B cell (primary cell): ENCODE data around the gene TOR1AIP2.

ENCODE experiments used
- CTCF ChIP-seq: fragments of 200-600 bp; IDR thresholded peaks from one replicate; pipeline ENCODE4 v1.8.0; 2022; ENCODE audit warnings: antibody characterized with exemption, mild to moderate bottlenecking
- EZH2 ChIP-seq: IDR thresholded peaks from 2 replicates; pipeline ENCODE4 v1.6.1; 2012; ENCODE audit warnings: borderline replicate concordance, low read depth, mild to moderate bottlenecking, moderate library complexity, low read length; ENCODE audit not compliant: insufficient read depth, poor library complexity, severe bottlenecking

- no peak for TF ChIP-seq EZH2
- no peak for TF ChIP-seq CTCF
Measured at GRCh38 chr1:179860652-179861051, 17.0 kb downstream of the TOR1AIP2 start.
